HG02759 (cell line): ENCODE measurements around the gene ASRGL1.
"Not testable (repeated sequence)": the region's sequence is repeated elsewhere in the genome, so short reads cannot be mapped to it uniquely, and the experiment has no call there.

Experiments used
- ATAC-seq: cut with Tn5 transposase; IDR thresholded peaks from one replicate; pipeline ENCODE4 v1.9.1; 2021; ENCODE audit warnings: mild to moderate bottlenecking, moderate library complexity; ENCODE audit not compliant: unreplicated experiment

The ASRGL1 gene

GRCh38 chr11:62337303-62338181 lies at the start of gene ASRGL1:
Gene ASRGL1, plus strand, starts transcription at chr11:62337448. Its CDS starts 530 bp downstream, at chr11:62337978.
- ATAC-seq: peak; percentile 84

GRCh38 chr11:62295504-62295903 lies 41.7 kb upstream of the ASRGL1 start:
- no peak for ATAC-seq

- ATAC-seq: no peak
These were observed 38.3 kb upstream of the ASRGL1 start, which contains the start of gene SCGB1D4 for GRCh38 chr11:62298975-62299374. Gene SCGB1D4, minus strand, starts transcription at chr11:62299075. Its CDS starts 65 bp downstream, at chr11:62299010.

- ATAC-seq: no peak
These were observed 31.0 kb upstream of the ASRGL1 start for GRCh38 chr11:62306227-62306626.

GRCh38 chr11:62307950-62308349 lies 29.3 kb upstream of the ASRGL1 start:
- no peak for ATAC-seq

GRCh38 chr11:62309991-62310390 lies 27.3 kb upstream of the ASRGL1 start:
- no peak for ATAC-seq

GRCh38 chr11:62315431-62315830 lies 21.8 kb upstream of the ASRGL1 start:
- no peak for ATAC-seq

- ATAC-seq: no peak
These were observed 14.7 kb upstream of the ASRGL1 start for GRCh38 chr11:62322524-62322923.

GRCh38 chr11:62324731-62325556 lies 12.3 kb upstream of the ASRGL1 start:
- ATAC-seq: no peak

GRCh38 chr11:62325781-62326180 lies 11.5 kb upstream of the ASRGL1 start:
- not testable (repeated sequence) for ATAC-seq

GRCh38 chr11:62326719-62327118 lies 10.5 kb upstream of the ASRGL1 start:
- ATAC-seq: not testable (repeated sequence)

GRCh38 chr11:62327541-62327940 lies 9.7 kb upstream of the ASRGL1 start:
- ATAC-seq: not testable (repeated sequence)

GRCh38 chr11:62331264-62331663 lies 6.0 kb upstream of the ASRGL1 start:
- ATAC-seq: not testable (repeated sequence)

- ATAC-seq: no peak
These were observed 3.5 kb upstream of the ASRGL1 start for GRCh38 chr11:62333768-62334167.

GRCh38 chr11:62336949-62337302 lies 322 bp upstream of the ASRGL1 start:
- ATAC-seq: not testable (repeated sequence)

GRCh38 chr11:62338218-62338617 lies 970 bp downstream of the ASRGL1 start:
- no peak for ATAC-seq

- no peak for ATAC-seq
These were observed 3.1 kb downstream of the ASRGL1 start for GRCh38 chr11:62340269-62340901.

GRCh38 chr11:62341588-62341987 lies 4.3 kb downstream of the ASRGL1 start:
- no peak for ATAC-seq

GRCh38 chr11:62343646-62344190 lies 6.5 kb downstream of the ASRGL1 start:
- not testable (repeated sequence) for ATAC-seq

- ATAC-seq: no peak
These were observed 7.0 kb downstream of the ASRGL1 start for GRCh38 chr11:62344210-62344609.

GRCh38 chr11:62345861-62346260 lies 8.6 kb downstream of the ASRGL1 start:
- ATAC-seq: no peak
